WERI-Rb-1 (cell line): ENCODE data around the gene WNT4.

ENCODE experiments used
- DNase-seq: peaks from one replicate; pipeline ENCODE4 v3.0.0-alpha.2; 2020
- H3K27ac ChIP-seq: fragments of 250-450 bp; sonication (Bioruptor Pico); 2 replicates; pipeline ENCODE4 v1.5.1; 2020; ENCODE audit warnings: mild to moderate bottlenecking, moderate library complexity
- H3K27me3 ChIP-seq: fragments of 250-450 bp; sonication (Bioruptor Pico); 2 replicates; pipeline ENCODE4 v1.5.1; 2021; ENCODE audit warnings: mild to moderate bottlenecking, low read depth, moderate library complexity; ENCODE audit not compliant: insufficient read depth, severe bottlenecking
- H3K36me3 ChIP-seq: fragments of 250-450 bp; sonication (Bioruptor Pico); 2 replicates; pipeline ENCODE4 v1.5.1; 2020; ENCODE audit warnings: mild to moderate bottlenecking, moderate library complexity
- H3K4me3 ChIP-seq: 2 replicates; pipeline ENCODE4 v1.5.1; 2011; ENCODE audit warnings: low read depth, mild to moderate bottlenecking, control low read depth, low read length
- H3K9me3 ChIP-seq: fragments of 250-450 bp; sonication (Bioruptor Pico); 2 replicates; pipeline ENCODE4 v1.5.1; 2021; ENCODE audit warnings: mild to moderate bottlenecking, moderate library complexity; ENCODE audit not compliant: severe bottlenecking
- CTCF ChIP-seq: IDR thresholded peaks from 2 replicates; pipeline ENCODE4 v1.5.1; 2011; ENCODE audit warnings: low read depth, mild to moderate bottlenecking, control low read depth, inconsistent platforms, low read length

The WNT4 gene

GRCh38 chr1:22163137-22163536, 20.2 kb upstream of the WNT4 start:
- Histone ChIP-seq H3K27ac (no peak overlapping the region), H3K36me3 (no peaks in the 10 kb centered on the region), H3K9me3 (no peaks in the 10 kb centered on the region), H3K27me3 (no peaks in the 10 kb centered on the region), H3K4me3 (no peak overlapping the region)
- TF ChIP-seq CTCF, result no peak
- no peak for DNase-seq

- no peak for DNase-seq
- TF ChIP-seq CTCF, result no peak
- Histone ChIP-seq H3K4me3 (no peak overlapping the region), H3K36me3 (no peaks in the 10 kb centered on the region), H3K9me3 (no peaks in the 10 kb centered on the region), H3K27ac (no peak overlapping the region), H3K27me3 (no peaks in the 10 kb centered on the region)
Observed at GRCh38 chr1:22159891-22160290, 17.0 kb upstream of the WNT4 start.

- Histone ChIP-seq H3K27me3 (no peaks in the 10 kb centered on the region), H3K9me3 (no peaks in the 10 kb centered on the region), H3K27ac (no peak overlapping the region), H3K36me3 (no peaks in the 10 kb centered on the region), H3K4me3 (no peak overlapping the region)
- no peak for TF ChIP-seq CTCF
- DNase-seq, result no peak
Observed at GRCh38 chr1:22158654-22159053, 15.8 kb upstream of the WNT4 start.

GRCh38 chr1:22157359-22157966, 14.6 kb upstream of the WNT4 start:
- DNase-seq, result no peak
- no peak overlapping the region for H3K27ac ChIP-seq
- no peak for TF ChIP-seq CTCF
- H3K27me3 ChIP-seq, result no peaks in the 10 kb centered on the region
- no peak overlapping the region for H3K4me3 ChIP-seq
- H3K36me3 ChIP-seq, result no peaks in the 10 kb centered on the region
- no peaks in the 10 kb centered on the region for H3K9me3 ChIP-seq

GRCh38 chr1:22155517-22155916, 12.6 kb upstream of the WNT4 start:
- no peak overlapping the region for H3K4me3 ChIP-seq
- no peaks in the 10 kb centered on the region for H3K36me3 ChIP-seq
- no peak overlapping the region for H3K27ac ChIP-seq
- TF ChIP-seq CTCF, result no peak
- no peaks in the 10 kb centered on the region for H3K9me3 ChIP-seq
- H3K27me3 ChIP-seq, result no peaks in the 10 kb centered on the region
- no peak for DNase-seq

GRCh38 chr1:22154626-22155025, 11.7 kb upstream of the WNT4 start:
- Histone ChIP-seq H3K4me3 (no peak overlapping the region), H3K36me3 (no peaks in the 10 kb centered on the region), H3K27me3 (no peaks in the 10 kb centered on the region), H3K9me3 (no peaks in the 10 kb centered on the region), H3K27ac (no peak overlapping the region)
- no peak for TF ChIP-seq CTCF
- DNase-seq, result no peak
